Central memory CD4-positive, alpha-beta T cell (primary cell): ENCODE results near the gene RNF144A.
"Not testable (repeated sequence)": the region's sequence is repeated elsewhere in the genome, so short reads cannot be mapped to it uniquely, and the experiment has no call there.

Experiments used
- DNase-seq: peaks from one replicate; pipeline ENCODE4 v3.0.0; 2022

The RNF144A gene

GRCh38 chr2:6973895-6974545 lies 56.8 kb downstream of the RNF144A start:
- no peak for DNase-seq

GRCh38 chr2:6975988-6976387 lies 58.8 kb downstream of the RNF144A start:
- DNase-seq, result no peak

GRCh38 chr2:6977113-6977741 lies 60.0 kb downstream of the RNF144A start:
- DNase-seq, result no peak

GRCh38 chr2:6977786-6978185 lies 60.6 kb downstream of the RNF144A start:
- DNase-seq, result no peak

- DNase-seq, result no peak
Observed at GRCh38 chr2:6978991-6979390, 61.8 kb downstream of the RNF144A start.

- DNase-seq, result no peak
Observed at GRCh38 chr2:6982449-6982848, 65.2 kb downstream of the RNF144A start.

GRCh38 chr2:6982934-6983589 lies 65.8 kb downstream of the RNF144A start:
- DNase-seq, result no peak

- no peak for DNase-seq
Observed at GRCh38 chr2:6986301-6986911, 69.2 kb downstream of the RNF144A start.

- DNase-seq, result no peak
Observed at GRCh38 chr2:6986912-6987361, 69.7 kb downstream of the RNF144A start.

- no peak for DNase-seq
Observed at GRCh38 chr2:6990871-6991270, 73.7 kb downstream of the RNF144A start.

- no peak for DNase-seq
Observed at GRCh38 chr2:6992794-6993228, 75.6 kb downstream of the RNF144A start.

GRCh38 chr2:6993229-6993640 lies 76.0 kb downstream of the RNF144A start:
- DNase-seq, result no peak

GRCh38 chr2:6993936-6994335 lies 76.7 kb downstream of the RNF144A start:
- no peak for DNase-seq

- DNase-seq, result no peak
Observed at GRCh38 chr2:6994536-6995128, 77.4 kb downstream of the RNF144A start.

- DNase-seq, result no peak
Observed at GRCh38 chr2:6995391-6996097, 78.3 kb downstream of the RNF144A start.

- no peak for DNase-seq
Observed at GRCh38 chr2:6999211-6999877, 82.1 kb downstream of the RNF144A start.

GRCh38 chr2:7001395-7001794 lies 84.2 kb downstream of the RNF144A start:
- not testable (repeated sequence) for DNase-seq

GRCh38 chr2:7003895-7004294 lies 86.7 kb downstream of the RNF144A start:
- no peak for DNase-seq

- DNase-seq, result no peak
Observed at GRCh38 chr2:7004636-7005035, 87.4 kb downstream of the RNF144A start.

GRCh38 chr2:7007488-7007845 lies 90.3 kb downstream of the RNF144A start:
- no peak for DNase-seq

- no peak for DNase-seq
Observed at GRCh38 chr2:7007846-7008741, 90.9 kb downstream of the RNF144A start.
